IMR-90 (cell line): ENCODE results near the gene CGN. TPM values are rescaled to one million over a fixed set of nuclear protein-coding genes. Genes with fewer than 3 reads are reported as not detected.

ENCODE experiments used
- ATAC-seq: fragments of 200-7000 bp; cut with Tn5 transposase; 2 replicates; pipeline ENCODE4 v1.9.1; 2020; ENCODE audit warnings: low read depth, mild to moderate bottlenecking, moderate library complexity
- BruUV-seq: library from RNA; stranded (reverse); fragments of 400-500 nt; replicated peaks from 2 replicates; lab custom pipeline; 2021; lab: Mats Ljungman, UMichigan
- CTCF ChIA-PET: fragments of 300-600 bp; formaldehyde crosslinking; extraction: SDS; loops from one replicate; lab custom pipeline; 2021; ENCODE audit warnings: antibody characterized with exemption; lab: Yijun Ruan, JAX
- POLR2A ChIA-PET: fragments of 300-600 bp; sonication (Branson Sonifier 250); formaldehyde crosslinking; loops from one replicate; lab custom pipeline; 2022; ENCODE audit warnings: antibody characterized with exemption; ENCODE audit not compliant: unreplicated experiment; lab: Charles Lee
- DNase-seq: peaks from one replicate; pipeline ENCODE4 v3.0.0; 2013
- H2AFZ ChIP-seq: replicated peaks from 2 replicates; pipeline ENCODE3; 2013; ENCODE audit warnings: low read length, mild to moderate bottlenecking; ENCODE audit not compliant: poor library complexity
- H2AK5ac ChIP-seq: 2 replicates; pipeline ENCODE4 v1.6.1; 2013; ENCODE audit warnings: low read depth, low read length, inconsistent platforms
- H2AK9ac ChIP-seq: replicated peaks from 2 replicates; pipeline ENCODE3; 2013; ENCODE audit warnings: mild to moderate bottlenecking, low read depth, low read length, moderate library complexity; ENCODE audit not compliant: poor library complexity
- H2BK120ac ChIP-seq: 2 replicates; pipeline ENCODE4 v1.6.1; 2013; ENCODE audit warnings: low read depth, low read length, inconsistent platforms
- H2BK15ac ChIP-seq: 3 replicates; pipeline ENCODE4 v1.6.1; 2013; ENCODE audit warnings: low read depth, low read length, inconsistent platforms
- H2BK20ac ChIP-seq: 2 replicates; pipeline ENCODE4 v1.6.1; 2013; ENCODE audit warnings: low read depth, mild to moderate bottlenecking, inconsistent platforms, low read length, moderate library complexity
- H2BK5ac ChIP-seq: 2 replicates; pipeline ENCODE4 v1.6.1; 2013; ENCODE audit warnings: mild to moderate bottlenecking, low read depth, low read length, inconsistent platforms; ENCODE audit not compliant: poor library complexity, severe bottlenecking
- H3K14ac ChIP-seq: replicated peaks from 2 replicates; pipeline ENCODE4 v1.6.1; 2013; ENCODE audit warnings: low read depth, low read length, inconsistent platforms
- H3K18ac ChIP-seq: 2 replicates; pipeline ENCODE4 v1.6.1; 2013; ENCODE audit warnings: low read depth, low read length, control low read depth
- H3K23ac ChIP-seq: 2 replicates; pipeline ENCODE4 v1.6.1; 2013; ENCODE audit warnings: low read depth, low read length, inconsistent platforms
- H3K27ac ChIP-seq: 2 replicates; pipeline ENCODE4 v1.5.1; 2013; ENCODE audit warnings: mild to moderate bottlenecking, control low read depth, low read length; ENCODE audit not compliant: insufficient read depth
- H3K27me3 ChIP-seq: 2 replicates; pipeline ENCODE4 v1.6.1; 2013; ENCODE audit warnings: low read length; ENCODE audit not compliant: control insufficient read depth, insufficient read depth
- H3K36me3 ChIP-seq: 2 replicates; pipeline ENCODE4 v1.6.1; 2013; ENCODE audit warnings: low read length, mixed read lengths; ENCODE audit not compliant: control insufficient read depth, insufficient read depth
- H3K4ac ChIP-seq: 2 replicates; pipeline ENCODE4 v1.6.1; 2013; ENCODE audit warnings: low read depth, low read length, inconsistent platforms
- H3K4me1 ChIP-seq: 2 replicates; pipeline ENCODE4 v1.6.1; 2013; ENCODE audit warnings: low read length, mixed read lengths; ENCODE audit not compliant: control insufficient read depth, insufficient read depth
- H3K4me2 ChIP-seq: 2 replicates; pipeline ENCODE4 v1.6.1; 2013; ENCODE audit warnings: low read depth, mild to moderate bottlenecking, control low read depth, low read length, moderate library complexity
- H3K4me3 ChIP-seq: 2 replicates; pipeline ENCODE4 v1.5.1; 2013; ENCODE audit warnings: low read depth, mild to moderate bottlenecking, control low read depth, low read length, moderate library complexity; ENCODE audit not compliant: insufficient read depth
- H3K56ac ChIP-seq: 2 replicates; pipeline ENCODE4 v1.6.1; 2013; ENCODE audit warnings: low read length, inconsistent platforms; ENCODE audit not compliant: insufficient read depth; ENCODE audit errors: extremely low read depth
- H3K79me1 ChIP-seq, 2 experiments: 2 replicates each; pipeline ENCODE4 v1.6.1; 2013; ENCODE audit warnings: low read length in 2 of 2, inconsistent platforms in 1 of 2, low read depth in 1 of 2
- H3K9ac ChIP-seq: 2 replicates; pipeline ENCODE4 v1.6.1; 2013; ENCODE audit warnings: low read depth, low read length, control low read depth
- H3K9me1 ChIP-seq: 2 replicates; pipeline ENCODE4 v1.6.1; 2013; ENCODE audit warnings: low read length, inconsistent platforms; ENCODE audit not compliant: insufficient read depth
- H3K9me3 ChIP-seq: 2 replicates; pipeline ENCODE4 v1.6.1; 2013; ENCODE audit warnings: low read length; ENCODE audit not compliant: control insufficient read depth, insufficient read depth
- H4K20me1 ChIP-seq: 2 replicates; pipeline ENCODE4 v1.6.1; 2013; ENCODE audit warnings: low read length, inconsistent platforms; ENCODE audit not compliant: insufficient read depth
- H4K5ac ChIP-seq: 2 replicates; pipeline ENCODE4 v1.6.1; 2013; ENCODE audit warnings: mild to moderate bottlenecking, low read depth, low read length, control low read depth
- H4K8ac ChIP-seq, 2 experiments: 2 replicates each; pipeline ENCODE4 v1.6.1; 2013; ENCODE audit warnings: low read depth in 2 of 2, low read length in 2 of 2, control low read depth in 1 of 2, inconsistent platforms in 1 of 2
- H4K91ac ChIP-seq: 2 replicates; pipeline ENCODE4 v1.6.1; 2013; ENCODE audit warnings: low read depth, low read length, inconsistent platforms; ENCODE audit not compliant: insufficient read depth
- CEBPB ChIP-seq: IDR thresholded peaks from 2 replicates; pipeline ENCODE4 v1.6.1; 2012; ENCODE audit warnings: low read depth, low read length, improper control_type of control experiment
- CHD1 ChIP-seq: IDR thresholded peaks from 2 replicates; pipeline ENCODE4 v1.6.1; 2012; ENCODE audit warnings: low read depth, low read length, improper control_type of control experiment
- NFE2L2 ChIP-seq: fragments of 150-350 bp; IDR thresholded peaks from 2 replicates; pipeline ENCODE4 v1.6.1; 2016; ENCODE audit warnings: low read depth, mild to moderate bottlenecking, low read length
- POLR2A ChIP-seq: IDR thresholded peaks from 2 replicates; pipeline ENCODE4 v1.6.1; 2012; ENCODE audit warnings: mild to moderate bottlenecking, low read depth, low read length
- RFX5 ChIP-seq: IDR thresholded peaks from 2 replicates; pipeline ENCODE4 v1.8.0; 2012; ENCODE audit warnings: low read depth, mild to moderate bottlenecking, low read length, moderate library complexity
- WGBS, 2 experiments: methylation state at CpG; one replicate each; pipeline versions ENCODE4 v1.1.5 to v1.1.7; 2013; ENCODE audit warnings: missing lambda C conversion rate in 2 of 2; ENCODE audit not compliant: insufficient read length in 1 of 2; ENCODE audit errors: extremely low coverage in 2 of 2; 5-methylcytosine and 5-hydroxymethylcytosine counted together
- dilution Hi-C: fragments of 300-500 bp; cut with HindIII; formaldehyde crosslinking; loops from one replicate; pipeline ENCODE4 v1.14.3; 2018; ENCODE audit warnings: low sequenced_read_pairs; ENCODE audit not compliant: unreplicated experiment
- in situ Hi-C: fragments of 300-500 bp; cut with MboI; formaldehyde crosslinking; loops from 3 replicates; pipeline ENCODE4 v1.14.3; 2019; ENCODE audit warnings: low sequenced_read_pairs, inconsistent platforms, mixed read lengths
- intact Hi-C: fragments of 100-400 bp; cut with micrococcal nuclease; formaldehyde crosslinking; loops from 2 replicates; pipeline ENCODE4 v1.10.0; 2022
- polyA plus RNA-seq, 3 experiments: library from polyadenylated mRNA; depleted of rRNA; stranded (reverse); fragments of >200 nt; gene quantifications; 2 replicates each; pipeline ENCODE4 v1.2.3, GENCODE V29; 2012; ENCODE audit warnings: low replicate concordance in 1 of 3
- total RNA-seq: library from RNA; depleted of rRNA; stranded (reverse); fragments of >200 nt; gene quantifications from 2 replicates; pipeline ENCODE4 v1.2.3, GENCODE V29; 2012

CGN gene
- total and polyA plus RNA-seq, 2 of the 4 experiments (the other 2 are of a cell fraction) = 0.34 to 0.36 TPM

DNA sequence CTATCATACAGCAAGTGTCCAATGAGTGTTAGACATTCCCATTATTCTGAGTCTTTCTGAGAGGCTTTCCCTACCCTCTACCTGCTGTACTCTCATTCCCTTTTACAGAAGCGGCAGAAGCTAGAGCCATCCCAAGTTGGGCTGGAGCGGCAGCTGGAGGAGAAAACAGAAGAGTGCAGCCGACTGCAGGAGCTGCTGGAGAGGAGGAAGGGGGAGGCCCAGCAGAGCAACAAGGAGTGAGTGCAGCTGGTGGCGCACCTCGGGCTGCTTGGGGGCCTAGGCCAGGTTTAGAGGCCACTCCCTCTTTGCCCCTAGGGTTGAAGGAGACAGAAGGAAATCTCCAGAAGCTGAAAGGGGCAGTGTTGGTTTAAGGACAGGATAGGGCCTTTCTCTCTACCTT lies 12.1 kb downstream of the CGN start:
- H3K27ac ChIP-seq = no peak overlapping the region
- dilution Hi-C loops = no loop called here
- WGBS, 2 experiments = no CpG with 5 or more reads among the region's 5 CpGs

More for the DNA sequence above, 12.1 kb downstream of the CGN start:
- Histone ChIP-seq H3K56ac (no peak overlapping the region), H3K9ac (no peak overlapping the region), H3K23ac (no peak overlapping the region), H2AFZ (no peak overlapping the region), H2AK9ac (no peak overlapping the region), H3K9me3 (no peaks in the 10 kb centered on the region), H3K4me2 (no peak overlapping the region), H3K4ac (no peak overlapping the region), H3K4me1 (peaks cover 5% of the 10 kb centered on the region; the same call in 1 of the 2 replicates), H3K4me3 (no peak overlapping the region), H4K8ac (no peak overlapping the region), H2BK5ac (no peak overlapping the region), H2BK20ac (no peak overlapping the region), H3K79me1 (no peaks in the 10 kb centered on the region), H4K91ac (no peak overlapping the region), H2BK15ac (no peak overlapping the region), H3K14ac (no peak overlapping the region), H2AK5ac (no peak overlapping the region), H3K36me3 (no peaks in the 10 kb centered on the region), H3K18ac (no peak overlapping the region), H4K5ac (no peak overlapping the region), H3K27me3 (peaks cover 11% of the 10 kb centered on the region), H4K20me1 (no peaks in the 10 kb centered on the region), H2BK120ac (no peak overlapping the region), H3K9me1 (no peaks in the 10 kb centered on the region)
- BruUV-seq = no TSS peak
- intact Hi-C loops = no loop called here
- TF ChIP-seq CHD1 = no peak
- no peak for TF ChIP-seq NFE2L2
- TF ChIP-seq RFX5 = no peak
- no peak for TF ChIP-seq CEBPB
- no peak for TF ChIP-seq POLR2A
- no peak for ATAC-seq
- no peak for DNase-seq
- in situ Hi-C loops = no loop called here
- ChIA-PET CTCF (interaction anchor here (0.6 kb wide), 1 partner anchor 406 kb away, joined by 5 read pairs; no protein-coding TSS in a partner anchor), POLR2A (no interaction called here)
